GM19035 (cell line): ENCODE results near the gene ISY1.
"Not testable (repeated sequence)": the region's sequence is repeated elsewhere in the genome, so short reads cannot be mapped to it uniquely, and the experiment has no call there.

Experiments
- ATAC-seq: cut with Tn5 transposase; IDR thresholded peaks from one replicate; pipeline ENCODE4 v1.9.1; 2021; ENCODE audit not compliant: unreplicated experiment

Gene ISY1

DNA sequence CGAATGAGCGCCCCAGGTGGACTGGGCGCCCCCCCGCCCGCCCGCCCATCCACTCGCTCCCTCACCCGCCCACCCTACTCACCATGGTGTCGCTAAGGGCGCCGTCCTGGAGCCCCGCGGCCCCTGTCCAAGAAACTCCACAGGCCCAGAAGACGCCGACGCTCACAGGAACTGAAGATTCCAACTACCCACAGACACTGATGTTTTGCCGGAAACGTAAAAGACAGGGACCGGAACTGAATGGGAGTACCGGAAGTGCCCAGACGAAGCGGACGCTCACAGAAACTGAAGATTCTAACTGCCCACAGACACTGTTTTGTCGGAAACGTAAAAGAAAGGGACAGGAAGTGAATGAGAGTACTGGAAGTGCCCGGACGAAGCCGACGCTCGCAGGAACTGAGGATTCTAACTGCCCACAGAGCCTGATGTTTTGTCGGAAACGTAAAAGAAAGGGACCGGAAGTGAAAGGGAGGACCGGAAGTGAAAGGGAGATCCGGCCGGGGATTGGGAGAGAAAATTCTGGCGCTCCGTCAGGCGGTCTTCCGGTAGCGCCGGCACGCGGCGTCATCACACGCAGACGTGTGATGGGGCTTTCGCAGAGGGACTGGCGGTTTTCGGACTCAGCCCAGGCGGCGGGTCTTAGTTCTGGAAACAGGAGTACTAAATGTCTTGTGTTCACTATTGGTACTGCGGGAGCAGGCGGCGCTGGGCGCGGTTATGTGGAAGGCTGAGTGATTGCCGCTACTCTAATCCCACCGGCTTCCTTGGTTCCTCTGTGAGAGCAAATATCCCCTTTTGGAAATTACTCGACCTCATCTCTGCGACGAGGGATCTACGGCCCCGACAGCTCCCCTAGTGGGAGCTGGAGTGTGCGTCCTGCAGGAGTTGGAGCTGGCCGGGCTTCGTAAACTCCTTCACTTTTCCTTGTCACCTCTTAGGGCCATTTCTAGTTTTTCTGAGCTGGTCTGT is at the start of gene ISY1:
ISY1 (minus strand) TSS at position 173 of the 969 bp plus-strand sequence; CDS start at position 85, 88 bp downstream.
- ATAC-seq, result peak; percentile 86

- no peak for ATAC-seq
Measured at GRCh38 chr3:129207479-129207878, 46.6 kb upstream of the ISY1 start.

DNA sequence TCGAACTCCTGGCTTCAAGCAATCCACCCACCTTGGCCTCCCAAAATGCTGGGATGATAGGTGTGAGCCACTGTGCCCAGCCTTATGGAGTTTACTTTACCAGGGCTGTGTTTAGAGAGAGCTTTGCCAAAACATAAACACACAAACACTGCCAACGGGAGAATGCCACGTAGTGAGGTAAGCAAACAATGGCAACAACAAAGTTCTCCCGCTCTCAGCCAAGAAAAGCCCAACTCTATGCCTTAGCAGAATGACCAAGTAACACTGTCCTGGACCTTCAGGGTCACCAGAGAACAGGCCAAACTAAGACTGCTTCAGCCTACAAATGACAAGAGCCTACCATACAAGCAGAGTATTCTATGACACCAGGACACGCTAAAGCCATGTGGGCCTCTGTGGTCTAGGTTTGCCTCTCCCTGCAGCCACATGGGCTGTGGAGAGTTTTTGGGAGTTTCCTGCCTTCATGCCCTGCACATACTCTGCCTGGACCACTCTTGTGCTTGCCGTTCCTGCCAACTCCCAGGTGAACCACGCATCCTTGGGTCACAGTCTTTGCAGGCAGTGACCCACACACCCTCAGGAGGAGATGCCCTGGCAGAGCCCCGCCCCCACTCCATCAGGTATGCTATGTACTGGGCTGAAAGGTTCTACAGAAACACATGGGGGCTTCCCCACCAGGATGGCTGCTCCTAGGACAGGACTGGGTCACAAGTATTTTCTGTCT is 44.4 kb upstream of the ISY1 start:
- no peak for ATAC-seq

- ATAC-seq, result no peak
Measured at GRCh38 chr3:129204473-129204872, 43.6 kb upstream of the ISY1 start.

- ATAC-seq, result no peak
Measured at GRCh38 chr3:129199366-129199765, 38.5 kb upstream of the ISY1 start.

DNA sequence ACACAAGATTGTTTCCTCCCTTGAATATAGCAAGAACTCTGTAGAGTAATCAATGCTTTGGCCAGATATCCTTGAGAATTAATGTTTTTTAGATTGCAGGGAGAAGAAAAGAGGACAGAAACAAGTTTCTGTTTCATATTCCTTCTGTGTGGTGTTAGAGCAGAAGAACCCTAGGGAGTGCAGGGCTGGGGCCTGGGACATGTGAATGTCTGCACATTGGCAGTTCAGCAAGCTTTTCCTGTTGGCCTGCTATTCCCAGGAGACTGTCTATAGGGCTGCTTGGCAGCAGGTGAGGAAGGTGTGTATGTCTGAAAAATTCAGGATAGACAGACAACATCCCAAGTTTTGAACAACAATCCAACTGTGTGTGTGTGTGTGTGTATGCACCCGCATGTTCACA is 36.5 kb upstream of the ISY1 start:
- no peak for ATAC-seq

- ATAC-seq, result no peak
Measured at GRCh38 chr3:129196601-129197000, 35.7 kb upstream of the ISY1 start.

GRCh38 chr3:129195731-129196256 is 34.9 kb upstream of the ISY1 start:
- ATAC-seq, result no peak

DNA sequence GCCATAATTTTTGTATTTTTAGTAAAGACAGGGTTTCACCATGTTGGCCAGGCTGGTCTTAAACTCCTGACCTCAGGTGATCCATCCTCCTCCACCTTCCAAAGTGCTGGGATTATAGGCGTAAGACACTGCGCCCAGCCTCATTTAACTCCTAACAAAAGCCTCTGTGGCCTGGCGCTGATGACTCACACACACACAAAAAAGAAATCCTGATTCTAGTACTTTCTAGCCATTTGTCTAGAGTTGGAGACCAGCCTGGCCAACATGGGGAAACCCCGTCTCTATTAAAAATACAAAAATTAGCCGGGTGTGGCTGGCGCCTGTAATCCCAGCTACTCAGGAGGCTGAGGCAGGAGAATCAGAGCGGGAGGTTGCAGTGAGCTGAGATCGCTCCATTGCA is 28.9 kb upstream of the ISY1 start:
- not testable (repeated sequence) for ATAC-seq

DNA sequence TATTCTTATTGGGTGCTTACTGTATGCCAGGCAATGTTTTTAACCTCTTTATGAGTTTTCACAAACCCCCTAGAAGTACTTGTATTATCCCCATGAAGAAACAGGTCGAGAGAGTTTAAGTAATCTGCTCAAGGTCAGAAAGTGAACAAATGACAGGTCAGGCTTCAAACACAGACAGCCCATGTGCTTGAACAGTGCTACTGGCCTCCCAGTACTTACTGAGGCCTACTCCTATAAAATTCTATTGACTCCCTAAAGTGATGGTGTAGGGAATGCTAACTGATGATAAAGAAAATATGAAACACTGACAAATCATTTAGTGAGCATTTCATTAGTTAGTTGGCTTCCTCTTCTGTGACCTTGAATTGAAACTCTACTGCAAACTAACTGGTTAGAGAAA is 27.0 kb upstream of the ISY1 start:
- ATAC-seq, result no peak

- no peak for ATAC-seq
Measured at GRCh38 chr3:129185783-129186182, 24.9 kb upstream of the ISY1 start.

- not testable (repeated sequence) for ATAC-seq
Measured at GRCh38 chr3:129184784-129185542, 24.1 kb upstream of the ISY1 start.

DNA sequence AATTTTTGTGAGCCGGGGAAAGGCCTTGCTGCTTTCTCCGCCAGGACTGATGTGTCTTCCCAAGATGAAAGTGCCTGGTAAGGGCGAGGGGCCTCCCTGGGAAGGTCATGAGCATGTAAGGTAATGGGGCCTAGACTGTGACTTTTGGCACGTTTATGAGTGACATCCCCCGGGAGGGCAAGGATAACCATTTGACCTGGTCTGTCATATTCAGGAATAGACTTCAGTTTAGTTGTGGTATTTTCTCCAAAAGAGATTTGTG is 23.5 kb upstream of the ISY1 start:
- no peak for ATAC-seq

GRCh38 chr3:129183569-129184395 is 22.9 kb upstream of the ISY1 start, which contains the start of gene CNBP:
Gene CNBP (minus strand): TSS chr3:129183896. CDS start chr3:129171757, 12,139 bp downstream.
- peak; percentile 94 for ATAC-seq

DNA sequence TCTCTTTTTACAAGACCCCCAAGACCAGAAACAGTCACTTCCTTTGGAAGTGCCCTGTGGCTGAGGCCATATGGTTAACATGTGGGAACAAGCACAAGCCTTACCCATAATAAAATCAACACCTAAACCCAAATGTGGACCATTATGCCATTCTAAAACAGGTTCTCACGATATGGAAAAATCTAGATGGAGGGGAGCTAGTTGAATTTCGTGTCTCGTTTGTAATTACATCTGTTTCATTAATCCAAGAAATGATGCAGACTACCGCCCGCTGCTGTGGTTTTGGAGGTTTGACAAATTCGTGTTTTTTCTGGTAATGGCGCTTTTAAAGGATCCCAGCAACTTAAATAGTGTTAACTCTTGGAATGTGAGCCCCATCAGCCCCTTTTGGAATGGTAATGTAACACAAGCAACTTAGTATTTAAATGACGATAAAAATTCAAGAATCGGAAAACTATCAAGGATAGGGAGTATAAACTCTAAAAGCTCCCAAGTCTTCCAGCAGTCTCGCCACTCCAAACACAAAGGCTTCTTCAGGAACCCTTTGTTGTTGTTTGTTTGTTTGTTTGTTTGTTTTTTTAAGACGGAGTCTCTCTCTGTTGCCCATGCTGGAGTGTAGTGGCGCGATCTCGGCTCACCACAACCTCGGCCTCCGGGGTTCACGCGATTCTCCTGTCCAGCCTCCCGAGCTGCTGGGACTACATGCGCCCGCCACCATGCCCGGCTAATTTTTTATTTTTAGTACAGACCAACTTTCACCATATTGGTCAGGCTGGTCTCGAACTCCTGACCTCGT is 21.7 kb upstream of the ISY1 start:
- ATAC-seq, result no peak

GRCh38 chr3:129181819-129182218 is 21.0 kb upstream of the ISY1 start:
- ATAC-seq, result no peak

- no peak for ATAC-seq
Measured at GRCh38 chr3:129180461-129180860, 19.6 kb upstream of the ISY1 start.

GRCh38 chr3:129176051-129176450 is 15.2 kb upstream of the ISY1 start:
- no peak for ATAC-seq

- no peak for ATAC-seq
Measured at GRCh38 chr3:129173725-129174124, 12.9 kb upstream of the ISY1 start.
